Esophagus muscularis mucosa (tissue), 4 donors: ENCODE results near the gene PLA2G4D. TPM values are rescaled to one million over a fixed set of nuclear protein-coding genes. Genes with fewer than 3 reads are reported as not detected.

Experiments used
- DNase-seq: peaks from one replicate; pipeline ENCODE4 v3.0.0-alpha.2; 2017; ENCODE audit errors: extremely low spot score
- H3K27ac ChIP-seq, 4 donors: fragments of 200-600 bp; sonication (generic); replicated peaks in 1 of 4; 1 replicate in 3 of 4; 2 replicates in 1 of 4; pipeline ENCODE4 v1.5.1; 2016 to 2019; ENCODE audit warnings: mild to moderate bottlenecking in 1 of 4
- H3K27me3 ChIP-seq, 4 donors: fragments of 200-600 bp; sonication (generic); one replicate each; pipeline versions ENCODE4 v1.5.1 to v1.6.0; 2016 to 2019
- H3K36me3 ChIP-seq, 4 donors: fragments of 200-600 bp; sonication (generic); one replicate each; pipeline ENCODE4 v1.5.1; 2016 to 2019
- H3K4me1 ChIP-seq, 4 donors: fragments of 200-600 bp; sonication (generic); one replicate each; pipeline ENCODE4 v1.5.1; 2016 to 2019
- H3K4me3 ChIP-seq, 4 donors: fragments of 200-600 bp; sonication (generic); 1 replicate in 2 of 4; 2 replicates in 2 of 4; pipeline ENCODE4 v1.5.1; 2016 to 2019; ENCODE audit warnings: mild to moderate bottlenecking in 4 of 4, moderate library complexity in 1 of 4
- H3K9me3 ChIP-seq, 4 donors: fragments of 200-600 bp; sonication (generic); 1 replicate in 3 of 4; 2 replicates in 1 of 4; pipeline ENCODE4 v1.5.1; 2016 to 2019
- CTCF ChIP-seq, 3 experiments: fragments of 200-600 bp in 2 of 3; fragments of 450-650 bp in 1 of 3; sonication (generic) in 2 of 3; IDR thresholded peaks; one replicate each; pipeline ENCODE4 v1.5.1; 2017 to 2019; ENCODE audit warnings: antibody characterized with exemption in 3 of 3, mild to moderate bottlenecking in 2 of 3, moderate library complexity in 1 of 3
- EP300 ChIP-seq: sonication (generic); formaldehyde crosslinking; IDR thresholded peaks from one replicate; pipeline ENCODE4 v1.6.1; 2017; ENCODE audit warnings: antibody characterized with exemption
- POLR2A ChIP-seq: fragments of 450-650 bp; IDR thresholded peaks from one replicate; pipeline ENCODE4 v1.6.1; 2017; ENCODE audit warnings: antibody characterized with exemption, moderate library complexity, mild to moderate bottlenecking, low read depth
- POLR2AphosphoS5 ChIP-seq, 2 donors: sonication (generic); formaldehyde crosslinking; IDR thresholded peaks; one replicate each; pipeline ENCODE4 v1.6.1; 2017; ENCODE audit warnings: antibody characterized with exemption in 2 of 2
- WGBS: methylation state at CpG from one replicate; pipeline ENCODE4 v1.1.5; 2018; 5-methylcytosine and 5-hydroxymethylcytosine counted together
- intact Hi-C: fragments of 100-400 bp; cut with DNase I; formaldehyde crosslinking; loops from one replicate; pipeline ENCODE4 v1.15.1; 2023
- total RNA-seq, 4 donors: library from RNA; depleted of rRNA; stranded (reverse); fragments of >200 nt; gene quantifications; one replicate each; pipeline versions ENCODE4 v1.1.0 to v1.2.1, GENCODE V29; 2016

Gene PLA2G4D
- total RNA-seq, 4 donors from 2014 or later, result not detected

GRCh38 chr15:42024303-42024702, 70.1 kb downstream of the PLA2G4D start:
- no CpG with 5 or more reads among the region's 4 CpGs for WGBS
- no peak for DNase-seq
- H3K9me3 ChIP-seq, result no peaks in the 10 kb centered on the region
- intact Hi-C loops, result no loop called here
- no peaks in the 10 kb centered on the region for H3K4me1 ChIP-seq
- H3K4me3 ChIP-seq, result no peak overlapping the region
- no peaks in the 10 kb centered on the region for H3K27me3 ChIP-seq
- no peak overlapping the region for H3K27ac ChIP-seq
- no peaks in the 10 kb centered on the region for H3K36me3 ChIP-seq
- TF ChIP-seq POLR2A (no peak), EP300 (no peak), POLR2AphosphoS5 (IDR thresholded peaks at IDR 0.05) (no peak), CTCF (IDR thresholded peaks at IDR 0.05) (no peak)

GRCh38 chr15:42021593-42021992, 72.8 kb downstream of the PLA2G4D start:
- peaks cover 0 to 6% (median 1%) of the 10 kb centered on the region in 4 donors for H3K4me1 ChIP-seq
- intact Hi-C loops, result no loop called here
- no peaks in the 10 kb centered on the region for H3K9me3 ChIP-seq
- WGBS, result 94% methylated on average over 5 of the region's 5 CpGs
- H3K4me3 ChIP-seq, result no peak overlapping the region
- TF ChIP-seq EP300 (no peak), POLR2A (no peak), CTCF (IDR thresholded peaks at IDR 0.05) (no peak), POLR2AphosphoS5 (IDR thresholded peaks at IDR 0.05) (no peak)
- no peak overlapping the region for H3K27ac ChIP-seq
- no peak for DNase-seq
- no peaks in the 10 kb centered on the region for H3K36me3 ChIP-seq
- H3K27me3 ChIP-seq, result no peaks in the 10 kb centered on the region

GRCh38 chr15:42020713-42021273, 73.6 kb downstream of the PLA2G4D start, which contains the start of gene PLA2G4E:
Gene PLA2G4E, minus strand, starts transcription at chr15:42021042. Its CDS starts 12 bp downstream, at chr15:42021030.
- H3K27me3 ChIP-seq, result no peaks in the 10 kb centered on the region
- H3K9me3 ChIP-seq, result no peaks in the 10 kb centered on the region
- WGBS, result 85% methylated on average over 4 of the region's 5 CpGs
- H3K4me3 ChIP-seq, result no peak within 1 kb of the TSS
- H3K36me3 ChIP-seq, result no peaks in the 10 kb centered on the region
- no peak within 1 kb of the TSS for H3K27ac ChIP-seq
- intact Hi-C loops, result no loop called here
- peaks cover 0 to 6% (median 1%) of the 10 kb centered on the region in 4 donors for H3K4me1 ChIP-seq
- TF ChIP-seq EP300, result no peak
- no peak for TF ChIP-seq POLR2AphosphoS5 (IDR thresholded peaks at IDR 0.05)
- no peak for TF ChIP-seq POLR2A
- no peak for TF ChIP-seq CTCF (IDR thresholded peaks at IDR 0.05)
- DNase-seq, result no peak

GRCh38 chr15:42018306-42019224, 75.8 kb downstream of the PLA2G4D start:
- intact Hi-C loops, result no loop called here
- no peaks in the 10 kb centered on the region for H3K27me3 ChIP-seq
- peaks cover 0 to 6% (median 1%) of the 10 kb centered on the region in 4 donors for H3K4me1 ChIP-seq
- H3K9me3 ChIP-seq, result no peaks in the 10 kb centered on the region
- no peak overlapping the region for H3K4me3 ChIP-seq
- TF ChIP-seq POLR2AphosphoS5 (IDR thresholded peaks at IDR 0.05) (no peak), CTCF (IDR thresholded peaks at IDR 0.05) (no peak), POLR2A (no peak), EP300 (no peak)
- H3K36me3 ChIP-seq, result no peaks in the 10 kb centered on the region
- 76% methylated on average over 4 of the region's 6 CpGs for WGBS
- no peak overlapping the region for H3K27ac ChIP-seq
- DNase-seq, result no peak

Other genes starting within 250 kb of the PLA2G4D start
- 1 to 10 TPM in 2 of 4 donors, under 1 TPM in 2; 0.17 to 1.2 (median 0.68) TPM for gene SPTBN5, start 200.5 kb downstream of the PLA2G4D start, total RNA-seq
- 10 to 100 TPM in 3 of 4 donors, 1 to 10 TPM in 1; 10.0 to 24.7 (median 21.7) TPM for gene EHD4, start 122.0 kb downstream of the PLA2G4D start, total RNA-seq
- gene PLA2G4E, start 73.5 kb downstream of the PLA2G4D start, total RNA-seq, result not detected
- under 1 TPM in 1 of 4 donors, not detected in 3; 0.11 TPM for gene PLA2G4F, start 62.1 kb upstream of the PLA2G4D start, total RNA-seq
- gene VPS39, start 113.7 kb upstream of the PLA2G4D start, total RNA-seq, result 10 to 100 TPM; 50.8 to 83.5 (median 56.2) TPM
- gene GANC, start 178.6 kb upstream of the PLA2G4D start, total RNA-seq, result 10 to 100 TPM; 12.2 to 22.7 (median 17.7) TPM
- gene TMEM87A, start 178.9 kb upstream of the PLA2G4D start, total RNA-seq, result 10 to 100 TPM; 40.7 to 57.5 (median 47.7) TPM